Measurements from ENCODE around the gene NOL3.

The NOL3 gene

GRCh38 chr16:67204076-67204475 is 33.7 kb downstream of the NOL3 start:
- DNase-seq (ENCODE audit: extremely low read depth in 1 of 2, low read depth in 1 of 2) = no peak

DNA sequence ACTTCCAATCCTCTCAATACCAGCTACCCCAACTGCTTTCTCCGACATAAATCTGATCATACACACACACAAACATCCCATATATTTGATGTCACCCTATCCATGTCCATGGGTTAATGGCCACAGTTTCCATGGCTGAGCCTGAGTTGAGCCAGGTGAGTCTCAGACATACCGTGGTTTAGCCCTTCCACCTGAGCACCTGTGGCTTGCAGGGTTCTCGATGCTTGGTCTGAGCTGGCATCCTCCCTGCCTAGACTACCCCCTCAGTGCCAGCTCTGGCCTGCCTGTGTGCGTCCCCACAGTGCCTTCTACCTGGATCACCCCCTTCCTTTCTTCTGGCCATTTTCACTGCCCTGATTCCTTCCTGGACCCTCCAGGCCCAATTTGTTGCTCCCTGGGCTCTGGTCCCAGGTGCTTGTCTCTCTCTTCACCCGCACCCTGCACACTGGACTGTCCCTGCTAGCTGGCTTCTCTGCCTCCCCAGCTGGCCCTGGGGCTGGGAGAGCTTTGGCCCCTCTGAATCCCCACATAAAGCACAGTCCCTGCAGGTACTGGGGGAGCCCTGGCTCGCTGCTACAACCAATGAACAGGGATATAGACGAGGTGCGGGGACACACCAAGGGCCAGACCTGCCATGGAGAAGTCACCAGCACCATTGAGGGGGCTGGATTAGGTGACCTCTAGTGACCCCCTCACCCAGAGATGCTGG is 35.9 kb downstream of the NOL3 start:
- DNase-seq (ENCODE audit: extremely low read depth in 1 of 2, low read depth in 1 of 2) = no peak

- DNase-seq (ENCODE audit: extremely low read depth in 1 of 2, low read depth in 1 of 2) = no peak
Measured at GRCh38 chr16:67206838-67207248, 36.5 kb downstream of the NOL3 start.

GRCh38 chr16:67207249-67208091 is 37.1 kb downstream of the NOL3 start:
- no peak for DNase-seq (ENCODE audit: extremely low read depth in 1 of 2, low read depth in 1 of 2)

DNA sequence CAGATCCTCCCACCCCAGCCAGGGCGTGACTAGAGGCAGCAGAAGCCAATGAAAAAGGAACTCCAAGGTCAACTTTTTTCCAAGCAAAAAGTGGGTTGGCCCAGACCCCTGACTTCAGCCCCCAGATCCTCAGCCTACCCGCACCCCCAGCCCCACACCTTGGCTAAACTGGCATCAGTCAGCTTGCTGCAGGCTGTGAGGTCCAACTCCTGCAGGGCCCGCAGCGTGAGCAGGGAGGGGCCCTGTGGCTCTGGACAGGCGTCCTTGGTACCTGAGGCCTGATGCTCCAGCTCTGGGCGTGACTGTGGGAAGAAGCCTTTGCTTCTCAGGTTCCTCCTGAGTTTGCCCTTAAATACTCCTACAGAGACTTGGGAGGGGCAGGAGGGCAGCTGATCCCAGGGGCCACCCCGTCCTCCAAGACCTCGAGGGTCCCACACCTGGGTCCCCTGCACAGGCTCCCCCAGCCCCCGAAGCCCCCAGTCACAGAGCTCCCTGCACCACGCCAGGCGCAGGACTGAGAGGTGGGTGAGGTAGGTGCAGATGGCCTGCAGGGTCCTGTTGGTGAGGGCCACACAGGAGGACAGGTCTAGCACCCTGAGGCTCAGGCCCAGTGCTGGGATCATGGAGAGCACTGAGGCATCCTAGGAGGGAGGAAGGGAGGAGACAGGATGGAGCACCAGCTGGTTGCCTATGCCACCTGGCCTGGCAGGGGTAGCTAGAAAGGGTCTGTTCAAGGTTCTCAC is 38.0 kb downstream of the NOL3 start:
- no peak for DNase-seq (ENCODE audit: extremely low read depth in 1 of 2, low read depth in 1 of 2)

DNA sequence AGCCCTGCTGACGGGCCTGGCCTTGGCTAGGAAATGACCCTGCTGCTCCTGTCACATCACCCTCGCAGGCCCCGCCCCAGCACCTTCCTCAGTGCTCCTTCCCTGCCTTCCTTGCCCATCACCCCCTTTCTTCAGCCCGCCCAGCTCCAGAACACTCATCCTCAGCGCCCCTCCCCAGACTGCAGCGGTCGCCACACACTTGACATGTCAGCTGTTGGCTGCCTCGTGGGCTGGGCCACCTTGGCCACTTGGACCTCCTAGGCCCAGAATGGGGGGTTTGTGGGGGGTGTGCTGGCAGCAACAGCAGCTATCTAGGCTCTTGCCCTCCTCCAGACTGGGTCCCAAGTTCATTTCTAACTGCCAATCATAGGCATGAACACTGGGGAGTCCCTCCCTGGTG is 39.2 kb downstream of the NOL3 start:
- no peak for DNase-seq (ENCODE audit: extremely low read depth in 1 of 2, low read depth in 1 of 2)

DNA sequence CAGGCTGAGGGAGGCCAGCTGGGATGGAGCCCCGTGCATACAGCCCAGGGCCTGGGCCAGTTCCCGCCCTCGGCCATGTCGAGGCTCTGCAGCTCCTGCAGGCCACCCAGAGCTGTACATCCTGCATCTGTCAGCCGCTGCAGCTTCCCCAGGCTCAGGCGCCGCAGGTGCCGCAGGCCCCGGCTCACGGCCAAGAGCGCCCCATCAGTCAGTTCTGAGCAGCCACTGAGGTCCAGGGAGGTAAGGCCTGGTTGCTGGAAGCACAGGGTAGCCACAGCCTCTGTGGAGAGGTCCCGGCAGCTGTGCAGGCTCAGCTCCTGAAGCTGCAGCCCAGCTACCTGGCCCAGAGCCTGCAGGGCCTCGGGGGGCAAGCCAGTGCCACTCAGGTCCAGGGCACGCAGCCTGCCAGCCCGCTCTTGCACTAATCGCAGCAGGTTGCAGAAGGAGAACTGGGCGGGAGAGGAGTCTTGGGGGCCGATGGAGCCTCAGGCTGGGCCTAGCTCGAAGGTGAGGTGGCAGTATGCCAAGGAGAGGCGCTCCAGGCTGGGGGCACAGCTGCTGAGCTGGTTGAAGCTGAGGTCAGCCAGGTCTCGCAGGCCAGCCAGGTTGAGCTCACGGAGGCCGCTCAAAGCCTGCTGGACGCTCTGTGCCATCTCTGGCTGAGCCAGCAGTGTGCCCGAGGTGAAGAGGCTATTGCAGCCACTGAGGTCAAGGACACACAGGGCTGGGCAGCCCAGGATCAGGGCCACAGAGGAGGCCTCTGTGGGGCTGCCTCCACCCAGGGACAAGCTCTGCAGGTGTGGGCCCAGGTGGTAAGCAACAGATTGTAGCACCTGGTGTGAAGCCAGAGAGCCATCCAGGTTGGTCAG is 40.0 kb downstream of the NOL3 start:
- DNase-seq (ENCODE audit: extremely low read depth in 1 of 2, low read depth in 1 of 2) = no peak

DNA sequence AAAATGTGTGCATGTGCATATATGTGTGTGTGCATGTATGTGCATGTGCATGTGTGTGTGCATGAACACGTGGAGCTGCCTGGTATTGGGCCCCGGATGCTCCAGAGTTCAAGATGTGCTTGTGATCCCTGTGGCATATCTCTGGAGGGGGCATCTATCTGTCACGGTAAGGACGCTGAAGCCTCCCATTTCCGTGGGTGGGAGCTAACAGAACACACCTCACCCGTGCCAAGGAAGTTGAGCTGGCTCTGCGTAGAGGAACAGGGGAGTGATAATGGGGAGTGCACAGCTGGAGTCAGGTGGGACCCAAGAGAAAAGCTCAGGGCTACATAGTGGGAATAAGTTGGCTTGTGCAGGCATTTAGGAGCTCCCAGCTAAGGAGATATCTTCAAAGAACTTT is 41.3 kb downstream of the NOL3 start:
- no peak for DNase-seq (ENCODE audit: extremely low read depth in 1 of 2, low read depth in 1 of 2)

DNA sequence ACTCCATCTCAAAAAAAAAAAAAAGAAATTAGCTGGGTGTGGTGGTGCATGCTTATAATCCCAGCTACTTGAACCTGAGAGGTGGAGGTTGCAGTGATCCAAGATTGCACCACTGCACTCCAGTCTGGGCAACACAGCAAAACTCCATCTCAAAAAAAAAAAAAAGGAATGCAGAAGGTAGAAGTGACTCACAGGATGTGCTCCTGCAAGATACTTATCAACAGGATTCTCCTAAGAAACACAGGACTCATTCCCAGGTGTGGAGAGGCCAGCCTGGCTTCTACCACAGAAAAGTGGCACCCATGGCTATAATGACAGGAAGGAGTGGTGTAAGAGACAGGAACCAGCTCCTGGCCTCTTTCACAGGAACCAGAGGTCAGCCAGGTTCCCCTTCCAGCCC is 42.4 kb downstream of the NOL3 start:
- no peak for DNase-seq (ENCODE audit: extremely low read depth in 1 of 2, low read depth in 1 of 2)

DNA sequence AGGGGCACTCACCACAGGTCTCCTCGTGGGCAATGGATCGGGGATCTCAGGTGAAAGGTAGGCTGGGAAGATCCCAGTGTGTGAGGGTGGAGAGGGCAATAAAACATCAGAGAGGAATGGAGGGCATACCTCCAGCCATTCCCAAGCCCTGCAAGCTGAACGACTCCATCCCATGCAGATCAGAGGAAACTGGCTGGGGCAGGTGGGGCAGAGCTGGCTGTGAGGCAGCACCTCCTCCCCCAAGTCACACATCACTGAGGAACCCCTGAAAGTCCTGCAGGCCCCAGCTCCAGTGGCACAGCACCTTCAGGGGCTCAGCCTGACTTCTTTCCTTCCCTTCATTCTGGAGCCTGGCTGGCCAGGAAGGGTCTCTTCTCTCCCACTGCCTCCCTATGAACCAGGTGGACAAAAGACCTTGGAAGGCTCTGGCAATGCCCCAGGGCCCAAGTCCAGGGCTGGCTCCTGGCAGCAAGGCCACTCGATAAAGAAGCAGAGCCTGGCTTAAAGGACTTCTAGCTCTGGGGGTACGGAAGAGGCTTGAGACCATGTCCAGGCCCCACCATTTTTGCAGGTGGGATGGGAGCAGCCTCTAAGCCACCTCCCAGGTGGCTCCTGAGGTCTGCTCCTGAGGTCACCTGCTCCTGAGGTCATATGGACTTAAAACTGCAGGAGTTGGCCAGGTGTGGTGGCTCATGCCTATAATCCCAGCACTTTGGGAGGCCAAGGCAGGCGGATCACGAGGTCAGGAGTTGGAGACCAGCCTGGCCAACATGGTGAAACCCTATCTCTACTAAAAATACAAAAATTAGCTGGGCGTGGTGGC is 43.1 kb downstream of the NOL3 start:
- DNase-seq (ENCODE audit: extremely low read depth in 1 of 2, low read depth in 1 of 2) = no peak

DNA sequence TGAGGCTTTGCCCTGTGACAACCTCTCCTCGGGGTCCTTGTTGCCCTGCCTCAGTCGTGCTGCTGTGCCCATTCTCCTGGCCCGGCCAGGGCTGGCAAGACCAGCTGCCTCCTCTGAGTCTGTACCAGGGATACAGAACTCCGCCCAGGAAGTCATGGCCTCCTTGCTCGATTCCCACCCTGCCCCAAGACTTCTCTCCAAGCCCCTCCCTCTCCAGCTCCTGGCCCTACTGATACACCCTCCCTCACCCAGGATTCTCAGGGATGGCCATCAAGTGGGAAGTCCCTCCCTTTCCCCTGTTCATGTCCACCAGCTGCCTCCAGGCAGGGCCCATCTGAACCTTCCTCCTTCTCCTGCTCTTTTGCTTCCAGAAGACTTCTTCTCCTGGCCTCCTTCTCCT is 45.4 kb downstream of the NOL3 start:
- no peak for DNase-seq (ENCODE audit: extremely low read depth in 1 of 2, low read depth in 1 of 2)

- no peak for DNase-seq (ENCODE audit: extremely low read depth in 1 of 2, low read depth in 1 of 2)
Measured at GRCh38 chr16:67216612-67217490, 46.5 kb downstream of the NOL3 start.

DNA sequence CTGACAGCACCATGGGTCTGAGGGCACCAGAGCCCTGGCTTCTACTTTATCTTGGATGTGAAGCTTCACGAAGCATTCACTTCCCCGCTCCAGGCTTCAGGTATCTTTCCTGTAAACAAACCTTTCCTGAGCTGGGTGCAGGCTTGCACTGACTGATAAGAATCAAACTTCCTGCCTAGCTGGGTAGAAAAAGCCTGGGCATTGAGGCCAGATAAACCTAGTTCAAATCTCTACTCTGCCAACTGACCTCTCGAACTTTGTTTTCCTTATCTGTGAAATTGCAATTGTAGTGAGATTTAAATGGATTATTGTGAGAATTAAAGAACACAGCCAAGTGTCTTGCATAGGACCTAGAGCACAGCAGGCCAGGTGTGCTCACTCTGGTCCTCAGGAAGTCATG is 53.7 kb downstream of the NOL3 start:
- DNase-seq (ENCODE audit: extremely low read depth in 1 of 2, low read depth in 1 of 2) = no peak

Measured in stimulated activated CD8-positive, alpha-beta memory T cell treated with anti-CD3 and anti-CD28 coated beads, Interleukin-7, amount 100 ng/mL, for 48 hours (primary cell).